SK-N-MC (cell line): ENCODE results near the gene ACER1.

Source experiments
- DNase-seq: peaks from one replicate; pipeline ENCODE4 v3.0.0-alpha.2; 2011; ENCODE audit warnings: low read depth, low spot score
- H3K27ac ChIP-seq: fragments of 200-600 bp; sonication (generic); 2 replicates; pipeline ENCODE4 v1.5.1; 2016; ENCODE audit warnings: mixed run types
- H3K36me3 ChIP-seq: fragments of 200-600 bp; sonication (generic); 2 replicates; pipeline ENCODE4 v1.6.1; 2017; ENCODE audit warnings: antibody characterized with exemption, low read length, mixed read lengths; ENCODE audit not compliant: insufficient read depth
- H3K4me3 ChIP-seq: fragments of 200-600 bp; sonication (generic); 2 replicates; pipeline ENCODE4 v1.5.1; 2016
- H3K9ac ChIP-seq: fragments of 200-600 bp; sonication (generic); 2 replicates; pipeline ENCODE4 v1.8.0; 2017; ENCODE audit warnings: mixed run types, mixed read lengths; ENCODE audit not compliant: insufficient read length
- H3K9me3 ChIP-seq: fragments of 200-600 bp; sonication (generic); 2 replicates; pipeline ENCODE4 v1.6.1; 2017; ENCODE audit warnings: low read depth, mild to moderate bottlenecking, antibody characterized with exemption, low read length, moderate library complexity, mixed read lengths
- EZH2 ChIP-seq: fragments of 200-600 bp; sonication (generic); IDR thresholded peaks from one replicate; pipeline ENCODE4 v1.6.1; 2017; ENCODE audit warnings: antibody characterized with exemption
- FOXP2 ChIP-seq: optimal IDR thresholded peaks from 2 replicates; pipeline ENCODE3; 2011; ENCODE audit warnings: mild to moderate bottlenecking, moderate library complexity; ENCODE audit not compliant: insufficient read depth; ENCODE audit errors: extremely low read length, control extremely low read depth
- POLR2AphosphoS5 ChIP-seq: IDR thresholded peaks from 2 replicates; pipeline ENCODE4 v1.6.1; 2012; ENCODE audit warnings: mild to moderate bottlenecking, low read depth, low read length, borderline replicate concordance

The ACER1 gene

GRCh38 chr19:6375411-6376010 is 42.1 kb upstream of the ACER1 start, which contains the start of gene PSPN:
PSPN (minus strand) TSS chr19:6375933; CDS start chr19:6375849, 84 bp downstream.
- Histone ChIP-seq H3K4me3 (no peak within 1 kb of the TSS), H3K36me3 (peaks cover 11% of the 10 kb centered on the region; the same call in 1 of the 2 replicates), H3K27ac (no peak within 1 kb of the TSS), H3K9ac (no peak within 1 kb of the TSS), H3K9me3 (no peaks in the 10 kb centered on the region)
- DNase-seq: no peak
- TF ChIP-seq POLR2AphosphoS5 (no peak), FOXP2 (no peak), EZH2 (no peak)

- DNase-seq: no peak
- peaks cover 4% of the 10 kb centered on the region; the same call in 1 of the 2 replicates for H3K36me3 ChIP-seq
- no peaks in the 10 kb centered on the region for H3K9me3 ChIP-seq
- no peak overlapping the region for H3K4me3 ChIP-seq
- no peak overlapping the region for H3K27ac ChIP-seq
- H3K9ac ChIP-seq: no peak overlapping the region
- no peak for TF ChIP-seq EZH2
- TF ChIP-seq FOXP2: no peak
- TF ChIP-seq POLR2AphosphoS5: no peak
These were observed 41.4 kb upstream of the ACER1 start for GRCh38 chr19:6374711-6375410.

GRCh38 chr19:6374161-6374709 is 40.8 kb upstream of the ACER1 start:
- Histone ChIP-seq H3K9ac (no peak overlapping the region), H3K27ac (peak overlapping the region; percentile 75; the same call in 1 of the 2 replicates), H3K9me3 (no peaks in the 10 kb centered on the region), H3K36me3 (no peaks in the 10 kb centered on the region; the same call in 1 of the 2 replicates), H3K4me3 (peak overlapping the region; percentile 79)
- DNase-seq: no peak
- TF ChIP-seq POLR2AphosphoS5: no peak
- no peak for TF ChIP-seq EZH2
- no peak for TF ChIP-seq FOXP2

- Histone ChIP-seq H3K9me3 (no peaks in the 10 kb centered on the region), H3K9ac (peak overlapping the region; percentile 53), H3K4me3 (peak overlapping the region; percentile 79), H3K36me3 (peaks cover 2% of the 10 kb centered on the region; the same call in 1 of the 2 replicates), H3K27ac (peak overlapping the region; percentile 75)
- no peak for DNase-seq
- TF ChIP-seq EZH2: no peak
- no peak for TF ChIP-seq FOXP2
- no peak for TF ChIP-seq POLR2AphosphoS5
These were observed 40.3 kb upstream of the ACER1 start for GRCh38 chr19:6373813-6374108.

GRCh38 chr19:6373096-6373812 is 39.8 kb upstream of the ACER1 start:
- TF ChIP-seq FOXP2 (no peak), EZH2 (no peak), POLR2AphosphoS5 (no peak)
- H3K27ac ChIP-seq: peak overlapping the region; percentile 95
- H3K36me3 ChIP-seq: peaks cover 7% of the 10 kb centered on the region; the same call in 1 of the 2 replicates
- H3K9ac ChIP-seq: peak overlapping the region; percentile 89
- no peaks in the 10 kb centered on the region for H3K9me3 ChIP-seq
- DNase-seq: peak; percentile 94
- peak overlapping the region; percentile 99 for H3K4me3 ChIP-seq

- Histone ChIP-seq H3K36me3 (peaks cover 13% of the 10 kb centered on the region; the same call in 1 of the 2 replicates), H3K4me3 (peak within 1 kb of the TSS; percentile 99), H3K9ac (peak within 1 kb of the TSS; percentile 89), H3K9me3 (no peaks in the 10 kb centered on the region), H3K27ac (peak within 1 kb of the TSS; percentile 95)
- TF ChIP-seq FOXP2 (no peak), EZH2 (no peak), POLR2AphosphoS5 (peak; percentile 61; the same call in 1 of the 2 replicates)
- peak; percentile 99 for DNase-seq
These were observed 39.2 kb upstream of the ACER1 start, which contains the start of gene ALKBH7 for GRCh38 chr19:6372594-6373095. ALKBH7 (plus strand) TSS chr19:6372794; CDS start chr19:6372821, 27 bp downstream.

GRCh38 chr19:6364353-6364752 is 30.9 kb upstream of the ACER1 start:
- Histone ChIP-seq H3K36me3 (peaks cover 45% of the 10 kb centered on the region), H3K27ac (no peak overlapping the region), H3K4me3 (no peak overlapping the region), H3K9ac (no peak overlapping the region), H3K9me3 (no peaks in the 10 kb centered on the region)
- no peak for TF ChIP-seq POLR2AphosphoS5
- TF ChIP-seq EZH2: no peak
- no peak for TF ChIP-seq FOXP2
- no peak for DNase-seq
